GM12878 (cell line): ENCODE data around the gene PCNX4. TPM values are rescaled to one million over a fixed set of nuclear protein-coding genes. Genes with fewer than 3 reads are reported as not detected.
A peak's percentile ranks its signal among the peaks of the same experiment; 100 is the strongest.

Source experiments
- ATAC-seq: fragments of 200-7000 bp; cut with Tn5 transposase; 3 replicates; pipeline ENCODE4 v1.9.1; 2020; ENCODE audit warnings: mild to moderate bottlenecking, moderate library complexity
- Bru-seq: library from RNA; stranded (reverse); fragments of 400-500 nt; gene quantifications from one replicate; lab custom pipeline; 2021; lab: Mats Ljungman, UMichigan
- BruChase-seq, 2 experiments: library from RNA; stranded (reverse); fragments of 400-500 nt; gene quantifications; one replicate each; lab custom pipeline; 2021; lab: Mats Ljungman, UMichigan
- BruUV-seq: library from RNA; stranded (reverse); fragments of 400-500 nt; replicated peaks from 2 replicates; lab custom pipeline; 2021; lab: Mats Ljungman, UMichigan
- CTCF ChIA-PET: fragments of 300-600 bp; sonication (Branson Sonifier 250); formaldehyde crosslinking; extraction: SDS; loops from one replicate; lab custom pipeline; 2021; ENCODE audit warnings: inconsistent platforms; lab: Yijun Ruan, JAX
- POLR2A ChIA-PET: fragments of 350-600 bp; formaldehyde crosslinking; extraction: SDS; loops from one replicate; lab custom pipeline; 2021; ENCODE audit warnings: inconsistent platforms; lab: Charles Lee
- RAD21 ChIA-PET: fragments of 300-600 bp; sonication (Branson Sonifier 250); formaldehyde crosslinking; loops from one replicate; lab custom pipeline; 2023; ENCODE audit warnings: antibody characterized with exemption; ENCODE audit not compliant: unreplicated experiment; lab: Charles Lee
- SMC1A ChIA-PET: fragments of 300-600 bp; sonication (Branson Sonifier 250); formaldehyde crosslinking; loops from one replicate; lab custom pipeline; 2023; ENCODE audit not compliant: unreplicated experiment, uncharacterized antibody; lab: Charles Lee
- DNase-seq: peaks from one replicate; pipeline ENCODE4 v3.0.0-alpha.2; 2011; ENCODE audit warnings: low read depth, low spot score
- FAIRE-seq: peaks from 3 replicates; lab custom pipeline; 2011; peaks lifted over from hg19 to GRCh38; lab: Jason Lieb, UNC
- H2AFZ ChIP-seq: 2 replicates; pipeline ENCODE4 v1.6.0; 2011; ENCODE audit warnings: low read depth, low read length, control low read depth; ENCODE audit not compliant: control insufficient read depth
- H3K27ac ChIP-seq: 2 replicates; pipeline ENCODE4 v1.5.1; 2011; ENCODE audit warnings: control low read depth; ENCODE audit not compliant: control insufficient read depth, insufficient read depth
- H3K27me3 ChIP-seq, 2 experiments: replicated peaks in 1 of 2; 2 replicates each; pipeline versions ENCODE4 v1.6.0 to v1.6.1; 2011; ENCODE audit warnings: low read length in 1 of 2; ENCODE audit not compliant: control insufficient read depth in 2 of 2, insufficient read depth in 2 of 2
- H3K36me3 ChIP-seq, 2 experiments: 2 replicates each; pipeline ENCODE4 v1.5.1; 2011; ENCODE audit warnings: low read length in 1 of 2; ENCODE audit not compliant: control insufficient read depth in 2 of 2, insufficient read depth in 2 of 2
- H3K4me1 ChIP-seq: 2 replicates; pipeline ENCODE4 v1.6.1; 2011; ENCODE audit warnings: mild to moderate bottlenecking, low read length, moderate library complexity, mixed read lengths; ENCODE audit not compliant: control insufficient read depth, insufficient read depth
- H3K4me2 ChIP-seq: 2 replicates; pipeline ENCODE4 v1.6.0; 2011; ENCODE audit warnings: control low read depth; ENCODE audit not compliant: control insufficient read depth, insufficient read depth
- H3K4me3 ChIP-seq: fragments of 200-600 bp; sonication (generic); 2 replicates; pipeline ENCODE4 v1.5.1; 2016
- H3K79me2 ChIP-seq: 2 replicates; pipeline ENCODE4 v1.6.0; 2011; ENCODE audit warnings: low read length; ENCODE audit not compliant: control insufficient read depth, insufficient read depth
- H3K9ac ChIP-seq: 2 replicates; pipeline ENCODE4 v1.8.0; 2011; ENCODE audit warnings: low read length, control low read depth, mixed read lengths; ENCODE audit not compliant: control insufficient read depth, insufficient read depth
- H3K9me3 ChIP-seq: replicated peaks from 3 replicates; pipeline ENCODE4 v1.5.1; 2011; ENCODE audit warnings: mild to moderate bottlenecking, low read length; ENCODE audit not compliant: control insufficient read depth, insufficient read depth
- H4K20me1 ChIP-seq: 2 replicates; pipeline ENCODE4 v1.6.0; 2011; ENCODE audit not compliant: control insufficient read depth, insufficient read depth
- ASH2L ChIP-seq: fragments of 300-600, 200-600 bp; sonication (generic); IDR thresholded peaks from 2 replicates; pipeline ENCODE4 v1.6.1; 2017; ENCODE audit warnings: low read depth, mild to moderate bottlenecking, borderline replicate concordance
- CEBPB ChIP-seq, 2 experiments: fragments of 150-350 bp in 1 of 2; IDR thresholded peaks; 2 replicates each; pipeline ENCODE4 v1.6.1; 2012 to 2014; ENCODE audit warnings: low read depth in 2 of 2, low read length in 2 of 2, borderline replicate concordance in 1 of 2, inconsistent platforms in 1 of 2
- HDAC6 ChIP-seq: fragments of 200-600 bp; sonication (generic); IDR thresholded peaks from one replicate; pipeline ENCODE4 v1.8.0; 2017; ENCODE audit warnings: antibody characterized with exemption; ENCODE audit not compliant: unreplicated experiment
- NFIC ChIP-seq: IDR thresholded peaks from 2 replicates; pipeline ENCODE4 v1.6.1; 2012; ENCODE audit warnings: low read depth, mild to moderate bottlenecking, inconsistent platforms, low read length, moderate library complexity
- RB1 ChIP-seq: fragments of 450-650 bp; formaldehyde crosslinking; IDR thresholded peaks from 2 replicates; pipeline ENCODE4 v1.6.1; 2017; ENCODE audit warnings: mild to moderate bottlenecking, borderline replicate concordance
- RELA ChIP-seq: fragments of 450-650 bp; IDR thresholded peaks from 2 replicates; pipeline ENCODE4 v1.8.0; 2014; ENCODE audit warnings: borderline replicate concordance; ENCODE audit not compliant: partially characterized antibody
- RUNX3 ChIP-seq: IDR thresholded peaks from 2 replicates; pipeline ENCODE4 v1.6.1; 2012; ENCODE audit warnings: low read length, inconsistent platforms
- SIX5 ChIP-seq: IDR thresholded peaks from 2 replicates; pipeline ENCODE4 v1.6.1; 2011; ENCODE audit warnings: mild to moderate bottlenecking, low read depth, low read length, moderate library complexity; ENCODE audit not compliant: severe bottlenecking
- TARDBP ChIP-seq: IDR thresholded peaks from 2 replicates; pipeline ENCODE4 v1.6.1; 2016; ENCODE audit warnings: borderline replicate concordance
- TCF7 ChIP-seq: IDR thresholded peaks from 2 replicates; pipeline ENCODE4 v1.6.1; 2014; ENCODE audit warnings: antibody characterized with exemption, borderline replicate concordance
- YY1 ChIP-seq: IDR thresholded peaks from 2 replicates; pipeline ENCODE4 v1.6.1; 2011; ENCODE audit warnings: low read depth, mild to moderate bottlenecking, low read length
- ZBTB40 ChIP-seq: fragments of 450-650 bp; IDR thresholded peaks from 2 replicates; pipeline ENCODE4 v1.6.1; 2016; ENCODE audit warnings: mild to moderate bottlenecking, moderate library complexity, borderline replicate concordance
- ZNF24 ChIP-seq: fragments of 450-650 bp; IDR thresholded peaks from 2 replicates; pipeline ENCODE4 v1.6.1; 2017; ENCODE audit warnings: antibody characterized with exemption, mild to moderate bottlenecking
- WGBS: methylation state at CpG from one replicate; pipeline ENCODE4 v1.1.6; 2016; ENCODE audit warnings: low lambda C conversion rate; ENCODE audit not compliant: insufficient replicate concordance, insufficient coverage; ENCODE audit errors: missing lambda C conversion rate; 5-methylcytosine and 5-hydroxymethylcytosine counted together
- in situ Hi-C: fragments of 300-500 bp; cut with MboI; formaldehyde crosslinking; loops from 9 replicates; pipeline ENCODE4 v1.14.3; 2018; ENCODE audit warnings: mixed read lengths
- intact Hi-C: fragments of 100-400 bp; cut with micrococcal nuclease; formaldehyde crosslinking; loops from one replicate; pipeline ENCODE4 v1.14.2; 2022; ENCODE audit not compliant: unreplicated experiment
- long read RNA-seq, 2 experiments: library from polyadenylated mRNA; unstranded; transcript quantifications; one replicate each; pipeline ENCODE4 v2.0.0, GENCODE V29; 2019 to 2020
- polyA minus RNA-seq, 3 experiments: library from RNA; depleted of rRNA, polyadenylated mRNA; stranded (reverse); fragments of >200 nt; gene quantifications; 2 replicates each; pipeline ENCODE4 v1.2.3, GENCODE V29; 2011
- polyA plus RNA-seq, 11 experiments: library from polyadenylated mRNA; depleted of rRNA in 4 of 11; unstranded in 6 of 11; stranded (reverse) in 5 of 11; fragments of >200 nt; fragmentation: Nextera tagmentation in 4 of 11; fragmentation: Illumina TruSeq in 1 of 11; extraction: Ambion mirVana in 4 of 11; extraction: Trizol in 1 of 11; gene quantifications; 1 replicate in 1 of 11; 2 replicates in 10 of 11; pipeline versions ENCODE4 v1.2.1 to v1.2.3, GENCODE V29; 2011 to 2016; ENCODE audit warnings: inconsistent platforms in 2 of 11, missing spikeins in 2 of 11, low read depth in 1 of 11
- total RNA-seq, 4 experiments: library from RNA; depleted of rRNA in 3 of 4; stranded (reverse); fragments of >200 nt in 3 of 4; fragmentation: Illumina TruSeq in 1 of 4; extraction: Trizol in 1 of 4; gene quantifications; 2 replicates each; pipeline versions ENCODE4 v1.2.1 to v1.2.3, GENCODE V29; 2013 to 2021

The PCNX4 gene
- total RNA-seq (2013; cell fraction: nucleolus; rRNA removed) = 216 and 224 TPM in 2 replicates
- total RNA-seq (2014; rRNA removed) (41.7 and 45.1 TPM in 2 replicates), total RNA-seq (2014; rRNA removed; fragmentation: Illumina TruSeq; extraction: Trizol) (38.0 and 39.6 TPM in 2 replicates), total RNA-seq (2021) (40.5 and 41.4 TPM in 2 replicates), polyA plus RNA-seq (2011; rRNA removed) (45.9 and 51.5 TPM in 2 replicates), polyA plus RNA-seq (2014; fragmentation: Illumina TruSeq; extraction: Trizol) (56.6 and 85.2 TPM in 2 replicates), polyA plus RNA-seq (2014; fragmentation: Nextera tagmentation; extraction: Ambion mirVana) (10 to 100 TPM; 13.8 to 15.7 TPM), polyA plus RNA-seq (2014; rRNA removed) (16.7 and 23.0 TPM in 2 replicates), polyA plus RNA-seq (2016; fragmentation: Nextera tagmentation; extraction: Ambion mirVana) (10 to 100 TPM; 30.8 to 39.1 TPM), polyA minus RNA-seq (2011; rRNA and poly(A)+ RNA removed) (74.5 and 149 TPM in 2 replicates), Bru-seq, nascent RNA (percentile 85 among the genes with signal in this experiment), BruChase-seq, experiment 1, labeled RNA remaining after a 6-hour chase (percentile 87 among the genes with signal in this experiment), BruChase-seq, experiment 2, labeled RNA remaining after a 2-hour chase (percentile 91 among the genes with signal in this experiment)
- polyA plus RNA-seq (2011; ENCODE audit: low read depth) = 8.3 TPM
- polyA plus RNA-seq (2011; cell fraction: cytosol; rRNA removed) = 24.6 and 50.5 TPM in 2 replicates
- polyA plus RNA-seq (2011; cell fraction: nucleus; rRNA removed) = 65.2 and 99.4 TPM in 2 replicates
- 17.4 and 21.8 TPM in 2 replicates for polyA plus RNA-seq (2012)
- polyA minus RNA-seq (2011; cell fraction: cytosol; rRNA and poly(A)+ RNA removed) = 15.0 and 16.5 TPM in 2 replicates
- polyA minus RNA-seq (2011; cell fraction: nucleus; rRNA and poly(A)+ RNA removed) = 57.7 and 88.5 TPM in 2 replicates
- long read RNA-seq, experiment 1, full-length matches to known transcripts = 1 of 8 reads
- long read RNA-seq, experiment 1, partial matches to known transcripts = 4 of 8 reads
- long read RNA-seq, experiment 1, other reads (novel, unspliced or antisense) = 3 of 8 reads
- long read RNA-seq, experiment 2, full-length matches to known transcripts = 2 of 37 reads
- long read RNA-seq, experiment 2, partial matches to known transcripts = 25 of 37 reads
- long read RNA-seq, experiment 2, other reads (novel, unspliced or antisense) = 10 of 37 reads

DNA sequence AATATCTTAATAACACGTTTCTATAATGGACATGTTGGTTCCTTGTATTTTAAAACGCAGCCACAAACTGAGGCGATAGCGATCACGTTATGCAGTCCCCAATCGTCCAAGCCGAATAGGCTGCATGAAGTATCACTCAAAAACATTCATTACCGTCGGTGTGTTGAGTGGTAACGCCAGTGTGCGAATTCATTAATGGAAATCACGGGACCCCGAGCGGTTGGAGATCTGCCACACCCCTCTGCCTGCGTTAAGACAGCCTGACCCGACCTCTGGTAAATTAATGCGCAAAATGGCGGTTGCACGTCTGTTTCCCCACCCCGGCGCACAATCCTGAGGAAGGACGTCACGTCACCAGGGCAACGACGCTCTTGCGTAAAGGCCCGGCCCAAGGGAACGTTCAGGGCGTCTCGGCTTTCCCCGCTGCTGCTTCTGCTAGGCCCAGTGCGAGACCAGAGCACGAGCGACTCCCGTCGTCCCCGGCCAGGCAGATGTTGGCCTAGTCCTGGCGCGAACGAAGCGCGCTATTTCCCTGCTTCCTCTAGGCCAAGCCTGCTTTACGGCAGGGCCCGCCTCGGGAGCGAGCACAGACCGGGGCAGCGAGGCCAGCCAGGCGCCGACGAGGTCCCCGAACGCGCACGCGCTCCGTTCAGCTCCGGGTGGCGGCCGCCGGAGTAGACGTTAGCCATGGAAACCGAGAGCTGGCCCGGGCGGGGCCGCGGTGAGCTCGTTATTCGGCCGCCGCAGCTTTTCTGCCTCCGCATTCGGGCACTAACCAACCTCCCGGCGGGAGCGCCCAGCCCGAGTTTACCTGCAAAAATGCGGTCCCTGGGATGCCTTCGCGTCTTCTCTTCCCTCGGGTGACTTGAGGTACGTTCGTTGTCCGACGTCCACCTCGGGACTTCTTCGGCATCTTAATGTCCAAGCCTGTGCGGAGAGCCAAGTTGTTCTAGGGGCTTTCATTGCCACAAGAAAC, at the start of gene PCNX4:
Gene PCNX4, plus strand, starts transcription at position 374 of the 976 bp plus-strand sequence. CDS start 15,716 bp downstream, outside the sequence.
- H3K4me1 ChIP-seq = peaks cover 11% of the 10 kb centered on the region
- BruUV-seq = no TSS peak
- peak; percentile 3; the same call in 1 of the 2 replicates for TF ChIP-seq ZBTB40
- peak; percentile 87 for TF ChIP-seq RUNX3
- no peak for TF ChIP-seq HDAC6
- no peak; the same call in 1 of the 2 replicates for TF ChIP-seq NFIC
- 0 out of 2 replicates have a peak, but pooled peaks have one; percentile 6 for TF ChIP-seq ZNF24
- no peak for TF ChIP-seq TCF7
- peak; percentile 97 for TF ChIP-seq YY1
- 0 out of 2 replicates have a peak, but pooled peaks have one; percentile 56 for TF ChIP-seq TARDBP
- peak; percentile 41; the same call in 1 of the 2 replicates for TF ChIP-seq RB1
- TF ChIP-seq ASH2L = no peak; the same call in 1 of the 2 replicates
- peak in 1 of 2 experiments; percentile 43; a peak in 1 of 4 replicates for TF ChIP-seq CEBPB (IDR thresholded peaks at IDR 0.05; ENCODE audit: borderline replicate concordance in 1 of 2, low read depth in 2 of 2, low read length in 2 of 2)
- TF ChIP-seq RELA = peak; percentile 47
- TF ChIP-seq SIX5 = peak; percentile 16

More for the DNA sequence above, at the start of gene PCNX4:
- 1% methylated on average over 87 of the region's 88 CpGs for WGBS
- peak; percentile 89 for ATAC-seq
- ChIA-PET RAD21 (interaction anchor here (0.9 to 2.8 kb wide), 10 partner anchors 67 to 240 kb away, joined by 3 to 19 read pairs (median 6); partner anchors contain the start of genes DHRS7 and PPM1A), CTCF (interaction anchor here (0.6 to 2.5 kb wide), 12 partner anchors 25 to 470 kb away, joined by 3 to 14 read pairs (median 4); partner anchors contain the start of gene DHRS7), SMC1A (interaction anchor here (0.7 to 2.7 kb wide), 8 partner anchors 13 to 127 kb away, joined by 3 to 14 read pairs (median 4); no protein-coding TSS in a partner anchor), POLR2A (interaction anchor here (0.5 to 3.0 kb wide), 9 partner anchors 10 to 157 kb away, joined by 3 to 20 read pairs (median 5); partner anchors contain the start of genes DHRS7 and PPM1A)
- peaks cover 51% of the 10 kb centered on the region for H3K79me2 ChIP-seq
- H3K27me3 ChIP-seq = no peaks in the 10 kb centered on the region
- in situ Hi-C loops (no loop called here), intact Hi-C loops (loop anchor here (1.0 to 10.0 kb wide), 6 partner anchors 73 to 607 kb away; partner anchors contain the start of genes DHRS7, JKAMP, L3HYPDH and PPM1A)
- peak; percentile 96 for DNase-seq
- peak within 1 kb of the TSS; percentile 87 for H3K4me2 ChIP-seq
- peak within 1 kb of the TSS; percentile 96 for H3K9ac ChIP-seq
- no peaks in the 10 kb centered on the region for H4K20me1 ChIP-seq
- H3K27ac ChIP-seq = peak within 1 kb of the TSS; percentile 95
- H3K4me3 ChIP-seq = peak within 1 kb of the TSS; percentile 74
- peak within 1 kb of the TSS; percentile 97 for H2AFZ ChIP-seq
- peak; percentile 76 for FAIRE-seq
- H3K9me3 ChIP-seq = no peaks in the 10 kb centered on the region
- H3K36me3 ChIP-seq = no peaks in the 10 kb centered on the region
